ENCODE results near the gene B4GAT1. TPM values are rescaled to one million over a fixed set of nuclear protein-coding genes. Genes with fewer than 3 reads are reported as not detected.

The B4GAT1 gene
- total and polyA plus RNA-seq, 4 donors: 12.0 to 20.8 (median 17.6) TPM

DNA sequence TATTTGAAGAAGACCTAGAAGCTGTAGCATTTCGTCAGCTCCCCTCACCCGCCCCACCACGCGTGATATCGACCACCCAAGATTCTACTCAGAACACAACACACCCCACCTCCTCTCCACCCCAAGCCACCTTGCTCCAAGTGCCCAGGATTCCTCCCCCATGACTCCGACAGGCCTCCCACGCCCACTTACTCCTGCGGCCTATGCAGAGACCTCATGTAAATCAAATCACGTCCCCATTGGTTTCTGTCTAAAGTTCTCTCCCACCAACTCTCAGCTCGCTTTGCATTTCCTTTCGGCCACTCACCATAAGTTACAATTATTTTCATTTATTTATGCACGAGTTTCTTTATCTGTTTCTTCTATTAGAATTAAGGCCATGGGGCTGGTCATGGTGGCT, 44.8 kb downstream of the B4GAT1 start:
- Histone ChIP-seq H3K9me3 (ENCODE audit: control insufficient read depth in 4 of 4, low read length in 3 of 4) (no peaks in the 10 kb centered on the region), H3K27ac (ENCODE audit: low read depth in 1 of 2, low read length in 2 of 2) (no peak overlapping the region), H3K9ac (ENCODE audit: low read depth in 1 of 2, low read length in 2 of 2) (no peak overlapping the region), H3K4me3 (ENCODE audit: low read depth in 1 of 3, low read length in 3 of 3) (no peak overlapping the region), H3K4me1 (ENCODE audit: control insufficient read depth in 4 of 4, insufficient read depth in 4 of 4, low read length in 3 of 4) (no peaks in the 10 kb centered on the region), H3K27me3 (ENCODE audit: control insufficient read depth in 4 of 4, insufficient read depth in 4 of 4, low read length in 3 of 4) (no peaks in the 10 kb centered on the region), H3K36me3 (ENCODE audit: control insufficient read depth in 4 of 4, insufficient read depth in 3 of 4, low read depth in 1 of 4, low read length in 3 of 4) (no peaks in the 10 kb centered on the region)
- WGBS: 90% methylated on average over 12 of the region's 12 CpGs
- TF ChIP-seq, protein P1, sequence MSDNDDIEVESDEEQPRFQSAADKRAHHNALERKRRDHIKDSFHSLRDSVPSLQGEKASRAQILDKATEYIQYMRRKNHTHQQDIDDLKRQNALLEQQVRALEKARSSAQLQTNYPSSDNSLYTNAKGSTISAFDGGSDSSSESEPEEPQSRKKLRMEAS (IDR thresholded peaks at IDR 0.05): no peak
- TF ChIP-seq HNF4G (IDR thresholded peaks at IDR 0.05): no peak
- TF ChIP-seq EGR1 (IDR thresholded peaks at IDR 0.05; ENCODE audit: low read depth in 2 of 2): no peak
- TF ChIP-seq, protein P2, sequence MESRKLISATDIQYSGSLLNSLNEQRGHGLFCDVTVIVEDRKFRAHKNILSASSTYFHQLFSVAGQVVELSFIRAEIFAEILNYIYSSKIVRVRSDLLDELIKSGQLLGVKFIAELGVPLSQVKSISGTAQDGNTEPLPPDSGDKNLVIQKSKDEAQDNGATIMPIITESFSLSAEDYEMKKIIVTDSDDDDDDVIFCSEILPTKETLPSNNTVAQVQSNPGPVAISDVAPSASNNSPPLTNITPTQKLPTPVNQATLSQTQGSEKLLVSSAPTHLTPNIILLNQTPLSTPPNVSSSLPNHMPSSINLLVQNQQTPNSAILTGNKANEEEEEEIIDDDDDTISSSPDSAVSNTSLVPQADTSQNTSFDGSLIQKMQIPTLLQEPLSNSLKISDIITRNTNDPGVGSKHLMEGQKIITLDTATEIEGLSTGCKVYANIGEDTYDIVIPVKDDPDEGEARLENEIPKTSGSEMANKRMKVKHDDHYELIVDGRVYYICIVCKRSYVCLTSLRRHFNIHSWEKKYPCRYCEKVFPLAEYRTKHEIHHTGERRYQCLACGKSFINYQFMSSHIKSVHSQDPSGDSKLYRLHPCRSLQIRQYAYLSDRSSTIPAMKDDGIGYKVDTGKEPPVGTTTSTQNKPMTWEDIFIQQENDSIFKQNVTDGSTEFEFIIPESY (IDR thresholded peaks at IDR 0.05): no peak
- TF ChIP-seq, protein P3, sequence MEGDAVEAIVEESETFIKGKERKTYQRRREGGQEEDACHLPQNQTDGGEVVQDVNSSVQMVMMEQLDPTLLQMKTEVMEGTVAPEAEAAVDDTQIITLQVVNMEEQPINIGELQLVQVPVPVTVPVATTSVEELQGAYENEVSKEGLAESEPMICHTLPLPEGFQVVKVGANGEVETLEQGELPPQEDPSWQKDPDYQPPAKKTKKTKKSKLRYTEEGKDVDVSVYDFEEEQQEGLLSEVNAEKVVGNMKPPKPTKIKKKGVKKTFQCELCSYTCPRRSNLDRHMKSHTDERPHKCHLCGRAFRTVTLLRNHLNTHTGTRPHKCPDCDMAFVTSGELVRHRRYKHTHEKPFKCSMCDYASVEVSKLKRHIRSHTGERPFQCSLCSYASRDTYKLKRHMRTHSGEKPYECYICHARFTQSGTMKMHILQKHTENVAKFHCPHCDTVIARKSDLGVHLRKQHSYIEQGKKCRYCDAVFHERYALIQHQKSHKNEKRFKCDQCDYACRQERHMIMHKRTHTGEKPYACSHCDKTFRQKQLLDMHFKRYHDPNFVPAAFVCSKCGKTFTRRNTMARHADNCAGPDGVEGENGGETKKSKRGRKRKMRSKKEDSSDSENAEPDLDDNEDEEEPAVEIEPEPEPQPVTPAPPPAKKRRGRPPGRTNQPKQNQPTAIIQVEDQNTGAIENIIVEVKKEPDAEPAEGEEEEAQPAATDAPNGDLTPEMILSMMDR (IDR thresholded peaks at IDR 0.05; ENCODE audit: low read depth, low read length, missing input control): no peak
- TF ChIP-seq, protein P4, sequence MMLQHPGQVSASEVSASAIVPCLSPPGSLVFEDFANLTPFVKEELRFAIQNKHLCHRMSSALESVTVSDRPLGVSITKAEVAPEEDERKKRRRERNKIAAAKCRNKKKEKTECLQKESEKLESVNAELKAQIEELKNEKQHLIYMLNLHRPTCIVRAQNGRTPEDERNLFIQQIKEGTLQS (IDR thresholded peaks at IDR 0.05): no peak
- TF ChIP-seq, protein P5, sequence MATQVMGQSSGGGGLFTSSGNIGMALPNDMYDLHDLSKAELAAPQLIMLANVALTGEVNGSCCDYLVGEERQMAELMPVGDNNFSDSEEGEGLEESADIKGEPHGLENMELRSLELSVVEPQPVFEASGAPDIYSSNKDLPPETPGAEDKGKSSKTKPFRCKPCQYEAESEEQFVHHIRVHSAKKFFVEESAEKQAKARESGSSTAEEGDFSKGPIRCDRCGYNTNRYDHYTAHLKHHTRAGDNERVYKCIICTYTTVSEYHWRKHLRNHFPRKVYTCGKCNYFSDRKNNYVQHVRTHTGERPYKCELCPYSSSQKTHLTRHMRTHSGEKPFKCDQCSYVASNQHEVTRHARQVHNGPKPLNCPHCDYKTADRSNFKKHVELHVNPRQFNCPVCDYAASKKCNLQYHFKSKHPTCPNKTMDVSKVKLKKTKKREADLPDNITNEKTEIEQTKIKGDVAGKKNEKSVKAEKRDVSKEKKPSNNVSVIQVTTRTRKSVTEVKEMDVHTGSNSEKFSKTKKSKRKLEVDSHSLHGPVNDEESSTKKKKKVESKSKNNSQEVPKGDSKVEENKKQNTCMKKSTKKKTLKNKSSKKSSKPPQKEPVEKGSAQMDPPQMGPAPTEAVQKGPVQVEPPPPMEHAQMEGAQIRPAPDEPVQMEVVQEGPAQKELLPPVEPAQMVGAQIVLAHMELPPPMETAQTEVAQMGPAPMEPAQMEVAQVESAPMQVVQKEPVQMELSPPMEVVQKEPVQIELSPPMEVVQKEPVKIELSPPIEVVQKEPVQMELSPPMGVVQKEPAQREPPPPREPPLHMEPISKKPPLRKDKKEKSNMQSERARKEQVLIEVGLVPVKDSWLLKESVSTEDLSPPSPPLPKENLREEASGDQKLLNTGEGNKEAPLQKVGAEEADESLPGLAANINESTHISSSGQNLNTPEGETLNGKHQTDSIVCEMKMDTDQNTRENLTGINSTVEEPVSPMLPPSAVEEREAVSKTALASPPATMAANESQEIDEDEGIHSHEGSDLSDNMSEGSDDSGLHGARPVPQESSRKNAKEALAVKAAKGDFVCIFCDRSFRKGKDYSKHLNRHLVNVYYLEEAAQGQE (IDR thresholded peaks at IDR 0.05): no peak
- TF ChIP-seq YY1 (IDR thresholded peaks at IDR 0.05): no peak
- no peak for TF ChIP-seq JUND (IDR thresholded peaks at IDR 0.05)
- no peak for TF ChIP-seq SP1 (IDR thresholded peaks at IDR 0.05)
- no peak for TF ChIP-seq FOXA1 (IDR thresholded peaks at IDR 0.05)
- no peak for TF ChIP-seq TAF1 (conservative IDR thresholded peaks at IDR 0.05)
- TF ChIP-seq HNF4A (conservative IDR thresholded peaks at IDR 0.05): no peak
- no peak for TF ChIP-seq RAD21 (IDR thresholded peaks at IDR 0.05)
- DNase-seq (ENCODE audit: low spot score): no peak

DNA sequence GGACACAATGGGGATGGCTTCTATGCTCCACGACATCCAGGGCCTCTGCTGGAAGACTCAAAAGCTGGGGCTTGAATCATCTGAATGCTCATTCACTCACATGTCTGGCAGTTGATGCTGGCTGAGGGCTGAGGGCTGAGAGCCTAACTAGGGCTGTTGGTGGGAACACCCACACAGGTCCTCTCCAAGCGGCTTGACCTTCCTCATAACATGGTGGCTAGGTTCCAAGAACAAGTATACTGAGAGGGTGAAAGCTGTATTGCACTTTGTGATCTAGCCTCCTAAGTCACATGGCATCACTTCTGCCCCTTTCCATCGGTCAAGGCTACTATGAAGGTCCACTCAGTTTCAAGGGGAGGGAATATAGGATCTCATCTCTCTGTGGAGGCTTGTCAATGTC, 48.2 kb downstream of the B4GAT1 start:
- Histone ChIP-seq H3K9ac (ENCODE audit: low read depth in 1 of 2, low read length in 2 of 2) (no peak overlapping the region), H3K4me3 (ENCODE audit: low read depth in 1 of 3, low read length in 3 of 3) (no peak overlapping the region), H3K9me3 (ENCODE audit: control insufficient read depth in 4 of 4, low read length in 3 of 4) (no peaks in the 10 kb centered on the region), H3K4me1 (ENCODE audit: control insufficient read depth in 4 of 4, insufficient read depth in 4 of 4, low read length in 3 of 4) (no peaks in the 10 kb centered on the region), H3K27ac (ENCODE audit: low read depth in 1 of 2, low read length in 2 of 2) (no peak overlapping the region), H3K27me3 (ENCODE audit: control insufficient read depth in 4 of 4, insufficient read depth in 4 of 4, low read length in 3 of 4) (no peaks in the 10 kb centered on the region), H3K36me3 (ENCODE audit: control insufficient read depth in 4 of 4, insufficient read depth in 3 of 4, low read depth in 1 of 4, low read length in 3 of 4) (no peaks in the 10 kb centered on the region)
- no peak for DNase-seq (ENCODE audit: low spot score)
- 60% methylated on average over 3 of the region's 3 CpGs for WGBS
- TF ChIP-seq, protein P3 (IDR thresholded peaks at IDR 0.05; ENCODE audit: low read depth, low read length, missing input control): no peak
- TF ChIP-seq YY1 (IDR thresholded peaks at IDR 0.05) (no peak), SP1 (IDR thresholded peaks at IDR 0.05) (no peak), NR2F2 (IDR thresholded peaks at IDR 0.05) (no peak), TAF1 (conservative IDR thresholded peaks at IDR 0.05) (no peak), JUND (IDR thresholded peaks at IDR 0.05) (no peak)
- TF ChIP-seq, protein P2 (IDR thresholded peaks at IDR 0.05): no peak
- TF ChIP-seq, protein P4 (IDR thresholded peaks at IDR 0.05): no peak
- TF ChIP-seq, protein P1 (IDR thresholded peaks at IDR 0.05): no peak

All from liver (tissue), 9 donors.